ENCODE measurements around the gene DNPH1.

DNPH1 gene

GRCh38 chr6:43242908-43243663 is 13.8 kb upstream of the DNPH1 start, which contains the start of gene TTBK1:
TTBK1 (plus strand) TSS chr6:43243481; CDS start chr6:43246661, 3,180 bp downstream.
- peak; percentile 65 for DNase-seq (ENCODE audit: insufficient read length, low spot score)
- TF ChIP-seq, protein P1, sequence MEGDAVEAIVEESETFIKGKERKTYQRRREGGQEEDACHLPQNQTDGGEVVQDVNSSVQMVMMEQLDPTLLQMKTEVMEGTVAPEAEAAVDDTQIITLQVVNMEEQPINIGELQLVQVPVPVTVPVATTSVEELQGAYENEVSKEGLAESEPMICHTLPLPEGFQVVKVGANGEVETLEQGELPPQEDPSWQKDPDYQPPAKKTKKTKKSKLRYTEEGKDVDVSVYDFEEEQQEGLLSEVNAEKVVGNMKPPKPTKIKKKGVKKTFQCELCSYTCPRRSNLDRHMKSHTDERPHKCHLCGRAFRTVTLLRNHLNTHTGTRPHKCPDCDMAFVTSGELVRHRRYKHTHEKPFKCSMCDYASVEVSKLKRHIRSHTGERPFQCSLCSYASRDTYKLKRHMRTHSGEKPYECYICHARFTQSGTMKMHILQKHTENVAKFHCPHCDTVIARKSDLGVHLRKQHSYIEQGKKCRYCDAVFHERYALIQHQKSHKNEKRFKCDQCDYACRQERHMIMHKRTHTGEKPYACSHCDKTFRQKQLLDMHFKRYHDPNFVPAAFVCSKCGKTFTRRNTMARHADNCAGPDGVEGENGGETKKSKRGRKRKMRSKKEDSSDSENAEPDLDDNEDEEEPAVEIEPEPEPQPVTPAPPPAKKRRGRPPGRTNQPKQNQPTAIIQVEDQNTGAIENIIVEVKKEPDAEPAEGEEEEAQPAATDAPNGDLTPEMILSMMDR (IDR thresholded peaks at IDR 0.05; ENCODE audit: insufficient read depth, missing control alignments) = no peak
- FAIRE-seq = no peak

- TF ChIP-seq, protein P1 (IDR thresholded peaks at IDR 0.05; ENCODE audit: insufficient read depth, missing control alignments) = no peak
- FAIRE-seq (no peak), DNase-seq (ENCODE audit: insufficient read length, low spot score) (no peak)
Measured at GRCh38 chr6:43241446-43241845, 12.2 kb upstream of the DNPH1 start.

DNA sequence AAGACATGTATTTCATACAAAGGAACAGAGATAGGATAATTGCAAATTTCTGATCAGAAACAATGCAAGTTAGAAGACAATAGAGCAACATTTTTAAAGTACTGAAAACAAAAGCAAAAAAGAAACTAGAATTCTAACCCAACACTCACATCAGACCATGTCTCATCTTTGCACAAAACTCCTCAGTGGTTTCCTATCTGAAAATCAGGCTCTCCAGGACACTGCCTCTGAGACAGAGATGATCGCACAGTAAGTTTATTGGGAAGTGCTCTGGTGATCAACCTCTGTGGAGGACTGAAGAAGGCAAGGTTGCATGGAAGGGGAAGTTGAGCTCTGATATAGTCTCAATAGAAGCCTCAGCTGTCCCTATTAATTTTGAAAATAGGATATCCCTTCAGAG is 11.7 kb upstream of the DNPH1 start:
- DNase-seq (ENCODE audit: insufficient read length, low spot score) = no peak
- TF ChIP-seq, protein P1 (IDR thresholded peaks at IDR 0.05; ENCODE audit: insufficient read depth, missing control alignments) = no peak
- no peak for FAIRE-seq

GRCh38 chr6:43239054-43239453 is 9.8 kb upstream of the DNPH1 start:
- FAIRE-seq (no peak), DNase-seq (ENCODE audit: insufficient read length, low spot score) (no peak)
- TF ChIP-seq, protein P1 (IDR thresholded peaks at IDR 0.05; ENCODE audit: insufficient read depth, missing control alignments) = no peak

DNA sequence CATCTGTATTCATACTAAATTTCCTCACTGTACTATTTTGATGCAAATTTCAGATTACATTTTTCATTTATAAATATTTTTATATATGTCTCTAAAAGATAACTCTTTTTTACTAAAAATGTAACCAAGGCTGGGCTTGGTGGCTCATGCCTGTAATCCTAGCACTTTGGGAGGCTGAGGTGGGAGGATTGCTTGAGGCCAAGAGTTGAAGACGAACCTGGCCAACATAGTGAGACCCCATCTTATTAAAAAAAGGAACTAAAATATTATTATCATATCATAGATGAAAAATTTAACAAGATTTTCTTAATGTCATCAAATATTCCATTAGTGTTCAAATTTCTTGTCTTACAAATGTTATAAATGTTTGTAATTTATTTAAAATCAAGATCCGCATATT is 6.6 kb upstream of the DNPH1 start:
- FAIRE-seq (no peak), DNase-seq (ENCODE audit: insufficient read length, low spot score) (no peak)
- TF ChIP-seq, protein P1 (IDR thresholded peaks at IDR 0.05; ENCODE audit: insufficient read depth, missing control alignments) = no peak

DNA sequence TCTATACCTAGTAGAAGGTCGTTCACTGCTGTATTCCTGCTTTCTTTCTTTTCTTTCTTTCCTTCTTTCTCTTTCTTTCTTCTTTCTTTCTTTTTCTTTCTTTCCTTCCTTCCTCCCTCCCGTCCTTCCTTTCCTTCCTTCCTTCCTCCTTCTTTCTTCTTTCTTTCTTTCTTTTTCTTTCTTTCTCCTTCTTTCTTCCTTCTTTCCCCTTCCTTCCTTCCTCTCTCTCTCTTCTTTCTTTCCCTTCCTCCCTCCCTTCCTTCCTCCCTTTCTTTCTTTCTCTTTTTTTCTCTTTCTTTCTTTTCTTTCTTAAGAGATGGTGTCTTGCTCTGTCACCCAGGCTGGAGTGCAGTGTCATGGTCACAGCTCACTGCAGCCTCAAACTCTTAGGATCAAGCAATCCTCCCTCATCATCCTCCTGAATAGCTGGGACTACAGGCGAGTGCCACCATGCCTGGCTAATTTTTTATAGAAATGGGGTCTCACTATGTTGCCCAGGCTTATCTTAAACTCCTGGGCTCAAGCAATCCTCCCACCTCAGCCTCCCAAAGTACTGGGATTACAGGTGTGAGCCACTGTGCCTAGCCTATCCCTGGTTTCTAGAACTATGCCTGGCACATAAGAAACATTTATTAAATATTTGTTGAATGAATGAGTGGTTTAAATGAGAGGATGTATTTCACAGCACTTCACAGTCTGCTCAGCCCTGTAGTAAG is 2.6 kb upstream of the DNPH1 start:
- DNase-seq (ENCODE audit: insufficient read length, low spot score) = no peak
- no peak for FAIRE-seq
- TF ChIP-seq, protein P1 (IDR thresholded peaks at IDR 0.05; ENCODE audit: insufficient read depth, missing control alignments) = no peak

- DNase-seq (ENCODE audit: insufficient read length, low spot score) (no peak), FAIRE-seq (no peak)
- TF ChIP-seq, protein P1 (IDR thresholded peaks at IDR 0.05; ENCODE audit: insufficient read depth, missing control alignments) = no peak
Measured at GRCh38 chr6:43231053-43231452, 1.8 kb upstream of the DNPH1 start.

Data from D721Med (cell line).